Suppressor macrophage treated with lipopolysaccharide for 1 hour (primary cell): ENCODE results near the gene TRAPPC13.

ENCODE experiments used
- DNase-seq, 3 donors: peaks; one replicate each; pipeline ENCODE4 v3.0.0-alpha.2; 2020 to 2022

TRAPPC13 gene

DNA sequence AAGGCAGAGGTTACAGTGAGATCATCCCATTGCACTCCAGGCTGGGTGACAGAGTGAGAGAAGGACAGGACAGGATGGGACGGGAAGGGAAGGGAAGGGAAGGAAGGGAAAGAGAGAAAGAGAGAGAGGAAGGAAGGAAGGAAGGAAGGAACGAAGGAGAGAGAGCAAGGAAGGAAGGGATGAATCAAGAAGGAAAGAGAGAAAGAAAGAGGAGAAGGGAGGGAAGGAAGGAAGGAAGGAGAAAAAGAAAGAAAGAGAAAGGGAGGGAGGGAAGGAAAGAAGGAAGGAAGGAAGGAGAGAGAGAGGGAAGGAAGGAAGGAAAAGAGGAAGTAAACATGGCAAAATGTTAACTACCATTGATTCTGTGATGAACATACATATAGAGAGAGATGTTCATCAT lies 68.3 kb downstream of the TRAPPC13 start:
- no peak for DNase-seq

DNA sequence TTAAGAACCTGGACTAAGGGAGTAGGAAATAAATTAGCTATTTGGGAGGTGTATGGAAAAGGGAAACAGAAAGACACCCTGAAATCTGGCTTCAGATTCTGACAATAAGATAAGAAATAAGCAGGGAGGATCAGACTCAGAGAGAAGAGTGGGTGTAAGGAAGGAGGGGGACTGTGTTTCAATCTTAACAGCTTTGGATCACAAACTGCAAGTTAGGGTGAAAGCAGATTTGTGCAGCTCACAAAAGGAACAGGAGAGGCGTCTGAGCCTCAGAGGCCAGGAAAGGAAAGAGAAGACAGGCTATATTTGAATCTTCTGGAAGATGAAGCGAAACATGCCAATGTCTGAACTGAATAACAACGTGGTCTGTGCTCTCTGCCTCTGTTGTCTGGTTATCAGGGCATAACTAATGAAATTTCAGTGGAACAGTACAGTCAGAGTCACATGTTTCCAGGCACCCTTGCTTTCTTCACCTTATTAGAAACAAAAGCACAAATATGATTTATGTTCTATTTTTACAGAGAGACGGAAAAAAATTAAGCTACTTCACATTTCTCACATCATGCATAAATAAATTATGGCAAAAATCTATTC lies 70.4 kb downstream of the TRAPPC13 start:
- DNase-seq, result no peak

DNA sequence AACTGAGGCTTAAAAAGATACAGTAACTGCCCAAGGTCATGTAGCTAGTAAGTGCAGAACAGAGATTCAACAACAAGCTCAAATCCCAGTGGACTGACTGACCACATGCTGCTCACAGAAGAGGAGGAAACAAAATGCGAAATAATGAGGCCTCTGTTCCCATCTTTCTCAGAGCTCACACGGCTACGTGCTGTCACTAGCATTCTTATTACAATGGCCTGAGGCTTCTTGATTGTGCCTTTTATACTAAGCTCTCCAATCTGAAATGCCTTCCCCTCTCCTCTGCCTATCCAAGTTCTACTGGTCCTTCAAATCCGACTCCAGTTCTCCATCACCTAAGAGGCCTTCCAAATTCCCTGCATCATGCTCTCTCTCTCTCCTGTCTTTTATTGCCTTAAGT lies 71.1 kb downstream of the TRAPPC13 start:
- no peak for DNase-seq

DNA sequence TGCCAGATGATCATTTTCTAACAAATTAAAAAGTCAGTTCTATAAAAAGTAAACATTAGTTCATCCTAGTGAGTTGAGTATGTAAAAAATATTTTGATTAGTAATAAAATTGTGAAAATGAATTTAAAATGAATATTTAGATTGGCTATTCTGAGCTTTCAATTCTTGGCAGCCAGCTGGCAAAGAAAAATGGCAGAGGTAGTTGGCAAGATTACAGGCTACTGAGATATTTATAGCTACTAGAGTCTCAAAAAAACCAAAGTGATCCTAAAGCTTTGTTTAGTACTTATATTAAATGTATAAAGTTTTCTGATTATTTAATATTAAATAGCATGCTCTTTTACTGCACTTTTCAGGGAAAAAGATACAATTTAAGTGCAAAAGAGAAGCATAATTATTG lies 72.1 kb downstream of the TRAPPC13 start:
- no peak for DNase-seq

DNA sequence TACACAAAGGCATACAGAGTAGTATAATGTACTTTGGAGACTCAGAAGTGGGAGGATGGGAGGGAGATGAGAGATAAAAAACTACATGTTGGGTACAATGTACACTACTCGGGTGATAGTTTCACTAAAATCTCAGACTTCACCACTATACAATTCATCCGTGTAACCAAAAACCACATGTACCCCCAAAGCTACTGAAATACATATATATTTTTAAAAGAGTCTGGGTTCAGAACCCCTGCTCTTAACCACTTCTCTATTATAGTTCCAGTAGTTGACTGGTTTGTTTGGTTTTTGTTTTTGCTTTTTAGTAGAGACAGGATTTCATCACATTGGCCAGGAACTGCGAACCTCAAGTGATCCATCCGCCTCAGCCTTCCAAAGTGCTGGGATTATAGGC lies 74.5 kb downstream of the TRAPPC13 start:
- no peak for DNase-seq

DNA sequence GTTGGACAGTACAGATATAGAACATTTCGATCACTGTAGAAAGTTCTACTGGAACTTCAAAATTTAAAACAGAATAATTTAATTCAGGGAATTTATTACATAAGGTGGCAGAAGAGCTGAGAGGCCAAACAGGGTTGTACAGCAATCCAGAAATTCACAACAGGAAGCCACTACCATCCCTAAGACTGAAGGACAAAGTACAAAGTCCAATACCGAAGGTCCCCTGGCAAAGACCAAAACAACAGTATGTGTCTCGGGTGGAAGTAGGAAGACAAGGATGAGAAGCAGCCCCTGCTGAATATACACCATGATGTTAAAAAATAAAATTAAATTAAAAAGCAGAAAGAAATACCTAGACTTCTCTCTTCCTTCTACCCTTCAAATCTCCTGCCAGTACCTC lies 77.2 kb downstream of the TRAPPC13 start:
- no peak for DNase-seq

DNA sequence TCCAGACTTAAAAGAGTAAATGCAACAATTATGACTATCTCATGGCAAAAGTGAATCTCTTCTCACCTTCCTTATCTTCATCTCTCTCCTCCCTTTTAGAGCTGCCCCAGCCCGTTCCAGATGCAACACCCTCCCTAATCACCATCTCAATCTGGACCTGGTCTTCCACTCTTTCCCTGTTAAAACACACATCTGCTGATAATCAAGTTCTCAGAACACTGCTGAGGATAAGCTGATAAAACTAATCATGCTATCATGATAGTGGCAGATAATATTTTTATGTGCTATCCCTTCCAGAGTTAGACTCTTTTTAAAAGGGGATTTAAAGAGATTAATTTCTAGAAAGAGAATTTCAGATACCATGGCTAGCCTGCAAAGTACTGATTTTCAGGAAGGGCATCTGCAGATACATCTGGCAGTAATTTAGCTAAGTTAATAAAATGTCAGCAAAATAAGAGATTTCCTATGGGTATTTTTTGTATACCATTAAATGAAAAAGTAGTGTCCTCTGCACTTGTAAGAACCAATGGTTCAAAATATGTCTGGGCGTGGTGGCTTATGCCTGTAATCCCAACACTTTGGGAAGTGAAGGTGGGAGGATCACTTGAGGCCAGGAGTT lies 79.9 kb downstream of the TRAPPC13 start:
- no peak for DNase-seq

DNA sequence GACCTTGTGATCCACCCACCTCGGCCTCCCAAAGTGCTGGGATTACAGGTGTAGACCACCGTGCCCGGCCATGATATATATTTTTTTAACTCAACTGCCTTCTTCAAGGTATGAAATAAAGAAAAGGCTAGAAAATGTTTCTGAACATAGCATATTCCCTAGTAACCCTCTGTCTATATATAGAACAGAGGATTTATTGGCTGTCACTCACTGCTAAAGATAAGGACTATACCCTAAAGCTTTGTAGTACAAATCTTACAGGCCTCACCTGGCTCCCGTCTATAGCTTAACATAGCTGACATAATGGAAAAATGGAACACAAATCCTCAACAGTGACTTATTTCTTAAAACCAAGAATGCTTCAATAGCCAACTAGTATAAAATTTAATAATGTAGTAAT lies 82.8 kb downstream of the TRAPPC13 start:
- DNase-seq, result no peak

DNA sequence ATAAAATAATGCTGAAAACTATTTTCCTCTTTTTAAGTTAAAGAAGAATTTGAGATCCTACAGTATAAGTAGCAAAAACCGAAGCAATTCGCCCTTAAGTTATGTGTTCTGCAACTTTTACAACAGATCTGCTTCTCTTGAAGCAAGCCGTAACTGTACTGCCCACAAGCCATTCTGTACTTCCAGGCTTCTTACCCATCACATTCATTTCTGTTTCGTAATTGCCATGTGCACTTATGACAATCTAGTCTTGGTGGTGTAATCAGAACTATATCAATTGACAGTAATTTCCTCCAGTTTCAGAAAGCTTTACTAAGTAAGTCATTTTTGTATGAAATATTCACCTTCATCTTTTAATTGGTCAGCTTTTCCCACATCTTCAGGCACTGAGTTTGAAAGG lies 83.3 kb downstream of the TRAPPC13 start:
- peak; percentile 37 to 61 (median 54) for DNase-seq
